Stimulated activated CD4-positive, alpha-beta T cell treated with anti-CD3 and anti-CD28 coated beads, Interleukin-2, amount 100 ng/mL, for 4 hours (primary cell): ENCODE results near the gene NUDC.
"Not testable (repeated sequence)": the region's sequence is repeated elsewhere in the genome, so short reads cannot be mapped to it uniquely, and the experiment has no call there.

ENCODE experiments used
- DNase-seq: peaks from one replicate; pipeline ENCODE4 v3.0.0-alpha.2; 2020; ENCODE audit warnings: low read depth

The NUDC gene

GRCh38 chr1:26921540-26922430 lies at the start of gene NUDC:
TSS of gene NUDC (plus strand) at chr1:26921743. CDS start at chr1:26921849, 106 bp downstream.
- DNase-seq: peak; percentile 93

GRCh38 chr1:26873097-26873496 lies 48.4 kb upstream of the NUDC start:
- DNase-seq: not testable (repeated sequence)

- DNase-seq: no peak
These were observed 46.6 kb upstream of the NUDC start for GRCh38 chr1:26874896-26875295.

- DNase-seq: no peak
These were observed 44.2 kb upstream of the NUDC start for GRCh38 chr1:26877326-26877725.

GRCh38 chr1:26879793-26880192 lies 41.8 kb upstream of the NUDC start:
- DNase-seq: no peak

GRCh38 chr1:26881611-26882010 lies 39.9 kb upstream of the NUDC start:
- DNase-seq: not testable (repeated sequence)

- no peak for DNase-seq
These were observed 38.7 kb upstream of the NUDC start for GRCh38 chr1:26882696-26883463.

- DNase-seq: no peak
These were observed 34.4 kb upstream of the NUDC start for GRCh38 chr1:26887125-26887524.

- no peak for DNase-seq
These were observed 33.3 kb upstream of the NUDC start for GRCh38 chr1:26888231-26888630.

GRCh38 chr1:26889551-26890466 lies 31.7 kb upstream of the NUDC start, which contains the start of gene GPN2:
TSS of gene GPN2 (minus strand) at chr1:26890283. CDS start at chr1:26890096, 187 bp downstream.
- peak; percentile 65 for DNase-seq

GRCh38 chr1:26890467-26890796 lies 31.1 kb upstream of the NUDC start:
- DNase-seq: no peak

- no peak for DNase-seq
These were observed 27.3 kb upstream of the NUDC start for GRCh38 chr1:26894263-26894662.

- no peak for DNase-seq
These were observed 24.2 kb upstream of the NUDC start for GRCh38 chr1:26897351-26897750.

GRCh38 chr1:26900001-26900814 lies 21.3 kb upstream of the NUDC start, which contains the start of gene GPATCH3:
TSS of gene GPATCH3 (minus strand) at chr1:26900467. CDS start at chr1:26900442, 25 bp downstream.
- peak; percentile 84 for DNase-seq

GRCh38 chr1:26900815-26901511 lies 20.6 kb upstream of the NUDC start:
- DNase-seq: no peak

- DNase-seq: no peak
These were observed 14.2 kb upstream of the NUDC start for GRCh38 chr1:26907071-26907917.

GRCh38 chr1:26909951-26910342 lies 11.6 kb upstream of the NUDC start:
- DNase-seq: no peak

- no peak for DNase-seq
These were observed 11.0 kb upstream of the NUDC start for GRCh38 chr1:26910343-26911160.
